A673 (cell line): ENCODE results near the gene OR10G3. TPM values are rescaled to one million over a fixed set of nuclear protein-coding genes. Genes with fewer than 3 reads are reported as not detected.

ENCODE experiments used
- BruUV-seq: library from RNA; stranded (reverse); fragments of 400-500 nt; replicated peaks from 2 replicates; lab custom pipeline; 2021; lab: Mats Ljungman, UMichigan
- CTCF ChIA-PET: fragments of 300-600 bp; sonication (Branson Sonifier 250); formaldehyde crosslinking; loops from one replicate; lab custom pipeline; 2022; ENCODE audit warnings: antibody characterized with exemption; lab: Charles Lee
- POLR2A ChIA-PET: fragments of 300-600 bp; sonication (Branson Sonifier 250); formaldehyde crosslinking; loops from one replicate; lab custom pipeline; 2022; ENCODE audit warnings: antibody characterized with exemption; ENCODE audit not compliant: low non-redundant PET; lab: Charles Lee
- DNase-seq: peaks from one replicate; pipeline ENCODE4 v3.0.0-alpha.2; 2015; ENCODE audit warnings: low spot score
- H3K27ac ChIP-seq: fragments of 200-600 bp; sonication (generic); 2 replicates; pipeline ENCODE4 v1.5.1; 2016; ENCODE audit warnings: mixed run types, low read depth, mild to moderate bottlenecking, mixed read lengths, antibody characterized with exemption, low read length; ENCODE audit not compliant: poor library complexity, severe bottlenecking
- H3K27me3 ChIP-seq: fragments of 200-600 bp; sonication (generic); replicated peaks from 2 replicates; pipeline ENCODE4 v1.6.1; 2017; ENCODE audit warnings: mixed run types, low read depth, mild to moderate bottlenecking, mixed read lengths, antibody characterized with exemption, low read length; ENCODE audit not compliant: insufficient read depth, poor library complexity
- H3K36me3 ChIP-seq: fragments of 200-600 bp; sonication (generic); 2 replicates; pipeline ENCODE4 v1.6.1; 2016; ENCODE audit warnings: mixed run types, mild to moderate bottlenecking, mixed read lengths, antibody characterized with exemption, low read length; ENCODE audit not compliant: insufficient read depth, poor library complexity, severe bottlenecking
- H3K4me1 ChIP-seq: fragments of 200-600 bp; sonication (generic); 2 replicates; pipeline ENCODE4 v1.6.1; 2017; ENCODE audit warnings: mixed run types, mild to moderate bottlenecking, mixed read lengths, antibody characterized with exemption, low read length; ENCODE audit not compliant: insufficient read depth, poor library complexity, severe bottlenecking
- H3K4me3 ChIP-seq: fragments of 200-600 bp; sonication (generic); 2 replicates; pipeline ENCODE4 v1.5.1; 2016; ENCODE audit warnings: low read depth, mixed run types, mild to moderate bottlenecking, mixed read lengths, low read length; ENCODE audit not compliant: poor library complexity, severe bottlenecking
- H3K9me3 ChIP-seq: fragments of 200-600 bp; sonication (generic); 2 replicates; pipeline ENCODE4 v1.6.1; 2016; ENCODE audit warnings: mixed run types, low read depth, mild to moderate bottlenecking, mixed read lengths, antibody characterized with exemption, low read length; ENCODE audit not compliant: poor library complexity, severe bottlenecking
- CTCF ChIP-seq: fragments of 300-800, 200-600 bp; sonication (generic); conservative IDR thresholded peaks from 2 replicates; pipeline ENCODE4 v1.5.1; 2017; ENCODE audit warnings: low read depth, mild to moderate bottlenecking, antibody characterized with exemption, low read length, moderate library complexity, mixed read lengths
- EZH2 ChIP-seq: fragments of 200-600 bp; sonication (generic); IDR thresholded peaks from 2 replicates; pipeline ENCODE4 v1.6.1; 2017; ENCODE audit warnings: borderline replicate concordance, low read depth, mild to moderate bottlenecking, mixed read lengths, antibody characterized with exemption, low read length; ENCODE audit not compliant: poor library complexity, severe bottlenecking
- intact Hi-C: fragments of 100-400 bp; cut with micrococcal nuclease; formaldehyde crosslinking; loops from one replicate; pipeline ENCODE4 v1.10.0; 2022; ENCODE audit not compliant: unreplicated experiment
- total RNA-seq: library from RNA; stranded (reverse); gene quantifications from 2 replicates; pipeline ENCODE4 v1.2.3, GENCODE V29; 2021

OR10G3 gene
- total RNA-seq, 1 experiment from 2014 or later: not detected

GRCh38 chr14:21524575-21525490 is 55.0 kb downstream of the OR10G3 start:
- no peak for DNase-seq
- intact Hi-C loops: no loop called here
- H3K4me1 ChIP-seq: peaks cover 48% of the 10 kb centered on the region
- H3K9me3 ChIP-seq: no peaks in the 10 kb centered on the region
- ChIA-PET CTCF (no interaction called here), POLR2A (interaction anchor here (0.6 kb wide), 1 partner anchor 52 kb away, joined by 5 read pairs; no protein-coding TSS in a partner anchor)
- peak overlapping the region; percentile 85 for H3K27ac ChIP-seq
- BruUV-seq: no TSS peak
- no peaks in the 10 kb centered on the region for H3K27me3 ChIP-seq
- peaks cover 52% of the 10 kb centered on the region for H3K36me3 ChIP-seq
- H3K4me3 ChIP-seq: peak overlapping the region; percentile 92
- no peak for TF ChIP-seq CTCF
- no peak for TF ChIP-seq EZH2

GRCh38 chr14:21523203-21523602 is 56.7 kb downstream of the OR10G3 start:
- no peak for TF ChIP-seq CTCF
- no peak for TF ChIP-seq EZH2
- intact Hi-C loops: no loop called here
- Histone ChIP-seq H3K36me3 (peaks cover 48% of the 10 kb centered on the region), H3K9me3 (no peaks in the 10 kb centered on the region), H3K4me3 (no peak overlapping the region), H3K4me1 (peaks cover 37% of the 10 kb centered on the region), H3K27me3 (no peaks in the 10 kb centered on the region), H3K27ac (peak overlapping the region; percentile 85)
- BruUV-seq: no TSS peak
- POLR2A ChIA-PET: no interaction called here
- DNase-seq: no peak
- CTCF ChIA-PET: interaction anchor here (0.6 kb wide), 1 partner anchor 31 kb away, joined by 3 read pairs; no protein-coding TSS in a partner anchor

GRCh38 chr14:21521501-21521900 is 58.4 kb downstream of the OR10G3 start:
- ChIA-PET POLR2A (interaction anchor here (0.5 kb wide), 1 partner anchor 35 kb away, joined by 3 read pairs; no protein-coding TSS in a partner anchor), CTCF (no interaction called here)
- peak overlapping the region; percentile 39 for H3K27ac ChIP-seq
- intact Hi-C loops: no loop called here
- H3K4me3 ChIP-seq: no peak overlapping the region
- TF ChIP-seq EZH2: no peak
- TF ChIP-seq CTCF: no peak
- H3K36me3 ChIP-seq: peaks cover 47% of the 10 kb centered on the region
- H3K4me1 ChIP-seq: peaks cover 23% of the 10 kb centered on the region
- no peaks in the 10 kb centered on the region for H3K9me3 ChIP-seq
- DNase-seq: no peak
- TSS peak; percentile 8 for BruUV-seq
- no peaks in the 10 kb centered on the region for H3K27me3 ChIP-seq
